HG02981 (cell line): ENCODE data around the gene CBX8.
"Not testable (repeated sequence)": the region's sequence is repeated elsewhere in the genome, so short reads cannot be mapped to it uniquely, and the experiment has no call there.

Experiments
- ATAC-seq: cut with Tn5 transposase; IDR thresholded peaks from one replicate; pipeline ENCODE4 v1.9.1; 2021; ENCODE audit warnings: mild to moderate bottlenecking, moderate library complexity; ENCODE audit not compliant: unreplicated experiment

Gene CBX8

DNA sequence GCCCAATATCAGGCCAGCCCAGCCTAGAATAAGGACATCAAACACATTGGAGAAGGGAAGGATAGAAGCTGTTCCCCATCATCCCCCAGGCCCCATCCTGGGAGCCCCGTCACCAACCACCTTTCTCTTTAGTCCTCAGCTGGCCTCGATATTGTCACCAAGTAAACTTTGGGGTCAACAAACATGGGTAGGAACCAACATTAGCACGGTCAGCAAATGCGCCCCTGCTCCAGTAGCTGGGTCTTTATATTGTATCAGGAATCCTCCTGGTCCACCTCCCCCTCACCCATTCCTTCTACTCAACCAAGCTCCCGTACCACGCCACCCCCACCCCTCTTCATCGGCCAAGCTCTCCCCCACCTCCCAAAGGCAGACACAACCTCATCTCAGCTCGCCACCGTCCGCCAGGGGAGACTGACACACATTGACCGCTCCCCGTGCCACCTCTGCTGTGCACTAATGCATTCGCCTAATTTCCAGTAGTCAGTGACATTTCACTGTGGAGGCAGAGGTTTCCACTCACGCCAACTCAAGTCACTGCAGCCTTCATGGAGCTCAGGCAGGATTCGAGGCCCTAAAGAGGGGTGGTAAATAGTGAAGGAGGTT, 39.6 kb downstream of the CBX8 start:
- no peak for ATAC-seq

- ATAC-seq = no peak
These were observed 41.3 kb downstream of the CBX8 start for GRCh38 chr17:79755591-79755990.

DNA sequence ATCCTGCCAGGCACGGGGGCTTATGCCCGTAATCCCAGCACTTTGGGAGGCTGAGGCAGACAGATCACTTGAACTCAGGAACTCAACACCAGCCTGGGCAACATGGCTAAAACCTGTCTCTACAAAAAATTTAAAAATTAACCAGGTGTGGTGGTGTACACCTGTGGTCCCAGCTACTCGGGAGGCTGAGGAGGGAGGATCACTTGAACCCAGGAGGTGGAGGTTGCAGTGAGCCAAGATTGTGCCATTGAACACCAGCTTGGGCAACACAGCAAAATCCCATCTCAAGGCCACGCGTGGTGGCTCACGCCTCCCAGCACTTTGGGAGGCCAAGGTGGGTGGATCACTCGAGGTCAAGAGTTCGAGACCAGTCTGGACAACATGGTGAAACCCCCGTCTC, 42.0 kb downstream of the CBX8 start:
- not testable (repeated sequence) for ATAC-seq

GRCh38 chr17:79754370-79754769, 42.5 kb downstream of the CBX8 start:
- no peak for ATAC-seq

GRCh38 chr17:79752175-79752574, 44.7 kb downstream of the CBX8 start:
- ATAC-seq = no peak

GRCh38 chr17:79750650-79751545, 46.0 kb downstream of the CBX8 start:
- ATAC-seq = no peak

DNA sequence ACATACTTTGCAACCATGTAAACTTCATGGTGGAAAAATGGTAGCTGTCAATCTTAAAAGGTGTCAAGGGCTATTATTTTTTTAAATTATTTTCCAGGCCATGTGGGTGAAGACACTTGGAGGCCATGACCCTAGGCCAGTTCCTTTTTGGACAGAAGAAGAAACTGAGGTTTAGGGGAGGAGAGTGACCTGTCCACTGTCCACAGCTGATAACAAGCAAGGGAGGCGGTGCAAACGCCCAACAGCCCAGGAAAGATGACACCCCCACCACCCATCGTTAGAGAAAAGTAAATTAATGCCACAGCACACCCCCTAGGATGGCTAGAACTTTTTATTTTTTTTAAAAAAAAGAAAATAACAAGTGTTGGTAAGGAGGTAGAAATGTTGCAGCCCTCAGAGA, 46.9 kb downstream of the CBX8 start:
- ATAC-seq = no peak

DNA sequence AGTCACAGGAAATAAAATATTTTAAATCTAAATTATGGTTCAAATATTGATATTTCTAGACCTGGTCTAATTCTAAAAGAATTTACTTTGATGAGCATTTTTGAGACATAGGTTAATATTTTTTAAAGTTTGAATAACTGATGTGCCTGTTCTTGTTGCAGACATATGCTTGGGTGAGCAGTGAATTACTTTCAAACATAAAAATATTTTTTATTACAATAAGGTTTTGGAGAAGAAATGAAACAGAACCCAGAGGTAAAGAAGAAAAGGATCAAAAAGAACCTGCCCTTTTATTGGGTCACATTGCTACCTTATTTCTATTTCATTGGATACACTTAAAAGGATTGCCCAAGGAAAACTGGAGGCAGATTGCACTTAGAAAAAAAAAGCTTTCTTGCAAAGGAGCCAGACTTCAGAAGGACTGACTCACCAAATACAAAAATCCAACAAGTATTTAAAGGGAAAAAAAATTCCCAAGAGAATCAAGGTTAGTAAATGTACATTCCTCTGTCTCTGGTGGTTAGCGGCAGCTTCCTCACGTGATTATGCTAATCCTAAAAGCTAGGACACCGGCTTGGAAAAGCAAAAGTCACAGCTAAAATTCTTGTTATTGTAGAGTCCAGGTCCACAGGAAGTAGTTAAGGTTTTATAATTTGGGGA, 47.6 kb downstream of the CBX8 start:
- no peak for ATAC-seq

GRCh38 chr17:79748295-79749099, 48.4 kb downstream of the CBX8 start:
- ATAC-seq = no peak

DNA sequence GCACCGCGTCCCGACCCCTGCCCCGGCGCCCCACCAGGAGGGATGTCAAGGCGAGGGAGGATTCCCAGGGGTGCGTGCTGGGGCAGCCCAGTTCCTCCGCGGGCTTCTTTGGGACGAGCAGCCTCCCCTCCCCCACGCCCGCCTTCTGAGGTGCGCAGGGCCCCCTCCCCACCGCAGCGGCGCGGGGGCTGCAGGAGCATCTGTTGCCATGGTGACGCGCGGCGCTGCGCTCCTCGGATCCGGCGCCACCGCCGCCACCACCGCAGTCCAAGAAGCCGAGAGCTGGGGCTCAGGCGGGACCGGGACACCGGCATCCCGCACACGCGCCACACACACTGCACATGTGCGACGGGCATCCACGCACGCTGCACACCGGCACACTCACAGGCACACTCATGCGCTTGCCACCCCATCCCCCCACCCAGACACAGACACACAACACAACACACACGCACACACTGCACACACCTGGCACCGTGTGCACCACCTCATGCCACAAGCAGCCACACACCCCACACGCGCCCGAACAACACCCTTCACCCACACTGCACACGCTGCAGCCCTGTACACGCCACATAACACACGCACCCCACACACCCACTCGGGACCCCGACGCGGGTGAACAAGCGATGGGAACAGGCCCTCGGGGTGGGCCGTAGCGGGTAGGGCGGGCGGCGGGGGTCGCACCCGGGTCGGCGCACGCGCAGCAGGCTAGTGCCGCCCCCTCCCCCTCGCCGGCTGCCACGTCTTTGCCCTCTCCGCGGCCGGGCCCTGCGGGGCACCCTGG, 49.2 kb downstream of the CBX8 start:
- no peak for ATAC-seq

DNA sequence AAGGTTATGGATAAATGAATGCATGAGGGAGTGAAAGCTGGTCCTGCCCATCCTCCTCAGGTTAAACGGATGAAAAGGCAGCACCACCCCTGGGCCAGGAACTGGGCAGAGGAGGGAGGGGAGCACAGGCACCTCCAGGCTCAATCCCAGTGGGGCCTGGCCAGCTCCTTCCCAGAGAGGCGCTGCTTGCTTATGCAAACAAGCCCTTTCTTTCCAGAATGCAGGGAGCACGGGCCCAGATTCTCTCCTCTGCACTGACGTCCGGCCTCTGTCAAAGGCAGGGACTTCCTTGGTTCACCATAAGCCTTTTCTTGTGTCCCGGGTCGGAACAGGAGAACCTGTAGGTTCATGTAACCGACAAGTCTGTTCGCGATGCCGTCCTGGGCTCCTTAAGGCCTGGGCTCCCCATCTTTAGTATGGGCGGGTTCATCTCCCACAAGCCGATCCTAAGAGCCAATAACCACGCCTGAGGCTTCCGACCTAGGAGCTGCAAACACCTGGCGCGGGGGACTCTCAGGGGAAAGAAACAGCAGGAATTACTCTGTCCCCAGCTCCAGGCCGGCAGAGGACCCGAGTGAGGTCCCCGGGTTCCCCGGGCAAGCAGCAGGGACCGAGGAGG, 49.9 kb downstream of the CBX8 start:
- no peak for ATAC-seq

DNA sequence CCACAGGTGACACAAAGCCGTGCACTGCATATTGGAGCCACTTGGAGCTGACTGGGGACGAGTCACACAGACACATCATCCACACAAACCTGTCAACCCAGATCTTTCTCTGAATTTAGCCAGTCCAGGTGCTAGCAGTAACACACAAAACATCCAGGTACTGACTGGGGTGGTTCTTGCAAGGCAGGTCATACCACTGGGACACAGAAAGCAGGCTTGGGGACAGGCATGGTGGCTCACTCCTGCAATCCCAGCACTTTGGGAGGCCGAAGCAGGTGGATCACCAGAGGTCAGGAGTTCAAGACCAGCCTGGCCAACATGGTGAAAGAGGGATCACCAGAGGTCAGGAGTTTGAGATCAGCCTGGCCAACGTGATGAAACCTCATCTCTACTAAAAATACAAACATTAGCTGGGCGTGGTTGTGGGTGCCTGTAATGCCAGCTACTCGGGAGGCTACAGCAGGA, 51.2 kb downstream of the CBX8 start:
- ATAC-seq = no peak

GRCh38 chr17:79743614-79744013, 53.3 kb downstream of the CBX8 start:
- ATAC-seq = no peak

DNA sequence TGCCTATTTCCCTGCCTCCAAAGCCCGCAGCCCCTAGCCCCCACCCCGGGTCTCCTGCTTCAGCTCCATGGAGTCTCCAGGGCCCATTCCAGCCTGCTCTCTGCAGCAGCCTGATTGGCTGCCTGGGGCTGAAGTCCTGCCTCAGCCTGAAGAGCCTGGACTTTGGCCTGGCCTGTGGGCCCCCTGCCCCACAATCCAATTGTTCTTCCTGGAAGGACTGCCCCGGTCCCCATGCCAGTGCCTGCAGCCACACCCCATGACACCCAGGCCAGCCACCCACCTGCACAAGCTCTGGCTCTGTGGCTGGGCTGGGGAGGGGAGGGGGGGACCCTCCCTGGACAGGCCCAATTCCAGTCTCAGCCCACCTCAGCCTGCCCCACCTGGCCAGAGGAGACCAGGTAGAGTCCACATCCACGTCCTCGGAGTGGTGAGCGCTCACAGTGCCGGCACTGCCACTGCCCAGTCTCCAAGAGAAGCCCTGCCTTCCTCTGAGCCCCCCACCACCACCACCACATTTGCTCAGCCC, 53.9 kb downstream of the CBX8 start:
- ATAC-seq = no peak

DNA sequence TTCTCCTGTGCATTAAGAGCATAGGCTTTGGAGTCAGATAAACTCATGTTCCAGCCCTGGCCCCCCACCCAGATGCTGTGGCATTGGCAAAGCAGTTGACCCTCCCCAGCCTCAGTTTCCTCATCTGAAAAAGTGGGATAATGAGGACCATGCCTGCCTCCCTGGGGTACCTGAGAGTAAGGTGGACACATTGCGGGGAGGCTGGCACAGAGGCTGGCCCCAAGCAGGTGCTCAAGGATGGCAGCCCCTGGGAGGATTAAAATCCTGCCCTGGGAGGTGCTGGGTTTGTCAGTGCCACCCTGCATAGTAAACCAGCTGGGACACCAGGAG, 54.3 kb downstream of the CBX8 start:
- ATAC-seq = no peak
